HG02798 (cell line): ENCODE data around the gene CEP68.
A peak's percentile ranks its signal among the peaks of the same experiment; 100 is the strongest.

Source experiments
- ATAC-seq: cut with Tn5 transposase; IDR thresholded peaks from one replicate; pipeline ENCODE4 v1.9.1; 2021; ENCODE audit warnings: mild to moderate bottlenecking; ENCODE audit not compliant: unreplicated experiment, poor library complexity

CEP68 gene

GRCh38 chr2:65055422-65056214, 598 bp upstream of the CEP68 start:
- peak; percentile 39 for ATAC-seq

GRCh38 chr2:65057054-65057375, 799 bp downstream of the CEP68 start:
- ATAC-seq, result no peak

DNA sequence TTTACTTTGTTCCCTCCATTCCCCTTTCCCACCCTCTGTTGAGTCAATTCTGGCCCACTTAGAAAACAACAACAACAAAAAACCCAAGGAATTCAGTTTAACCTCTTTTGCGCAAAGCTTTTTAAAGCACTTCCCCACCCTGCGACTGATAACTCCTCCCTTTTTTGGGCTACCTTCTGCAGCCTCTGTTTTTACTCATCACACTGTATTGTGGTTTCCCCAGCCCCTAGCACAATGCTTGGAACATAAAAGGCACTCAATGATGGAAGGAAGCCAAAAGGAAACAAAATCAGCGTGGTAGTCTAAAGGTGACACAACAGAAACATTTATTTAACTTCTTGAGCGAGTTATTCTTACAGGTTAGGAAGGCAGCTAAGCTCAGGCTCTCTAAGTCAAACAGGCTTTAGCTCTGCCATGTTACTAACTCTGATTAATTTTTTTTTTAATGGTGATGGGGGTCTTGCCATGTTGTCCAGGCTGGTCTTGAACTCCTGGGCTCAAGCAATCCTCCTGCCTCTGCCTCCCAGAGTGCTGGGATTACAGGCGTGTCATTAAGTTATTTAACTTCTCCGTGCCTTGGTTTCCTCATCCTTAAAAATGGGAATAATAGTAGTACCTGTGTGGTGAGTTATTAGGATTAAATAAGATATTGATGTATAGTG, 1.3 kb downstream of the CEP68 start:
- no peak for ATAC-seq

GRCh38 chr2:65059071-65059470, 2.9 kb downstream of the CEP68 start:
- no peak for ATAC-seq

GRCh38 chr2:65061146-65061909, 5.1 kb downstream of the CEP68 start:
- no peak for ATAC-seq

DNA sequence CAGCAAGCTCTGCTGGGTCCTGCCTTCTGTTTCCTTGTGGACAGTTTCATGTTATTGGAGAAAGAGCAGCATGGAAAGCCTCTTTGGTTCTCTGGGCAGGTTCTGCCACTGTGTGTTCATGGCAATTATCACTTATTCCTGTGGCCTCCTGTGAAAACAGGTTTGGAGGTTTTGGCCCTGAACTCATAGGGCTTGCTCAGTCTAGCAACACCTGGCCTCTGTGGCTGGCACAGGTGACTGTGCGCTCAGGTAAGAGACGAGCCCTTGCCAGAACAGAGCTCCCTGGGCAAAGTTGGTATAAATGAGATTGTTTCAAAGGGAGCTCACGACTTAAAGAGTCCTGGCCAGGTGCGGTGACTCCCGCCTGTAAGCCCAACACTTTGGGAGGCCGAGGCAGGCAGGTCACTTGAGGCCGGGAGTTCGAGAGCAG, 5.7 kb downstream of the CEP68 start:
- ATAC-seq, result no peak

GRCh38 chr2:65062843-65063825, 6.9 kb downstream of the CEP68 start:
- ATAC-seq, result no peak

- peak; percentile 85 for ATAC-seq
These were observed 8.7 kb downstream of the CEP68 start for GRCh38 chr2:65064728-65065552.

DNA sequence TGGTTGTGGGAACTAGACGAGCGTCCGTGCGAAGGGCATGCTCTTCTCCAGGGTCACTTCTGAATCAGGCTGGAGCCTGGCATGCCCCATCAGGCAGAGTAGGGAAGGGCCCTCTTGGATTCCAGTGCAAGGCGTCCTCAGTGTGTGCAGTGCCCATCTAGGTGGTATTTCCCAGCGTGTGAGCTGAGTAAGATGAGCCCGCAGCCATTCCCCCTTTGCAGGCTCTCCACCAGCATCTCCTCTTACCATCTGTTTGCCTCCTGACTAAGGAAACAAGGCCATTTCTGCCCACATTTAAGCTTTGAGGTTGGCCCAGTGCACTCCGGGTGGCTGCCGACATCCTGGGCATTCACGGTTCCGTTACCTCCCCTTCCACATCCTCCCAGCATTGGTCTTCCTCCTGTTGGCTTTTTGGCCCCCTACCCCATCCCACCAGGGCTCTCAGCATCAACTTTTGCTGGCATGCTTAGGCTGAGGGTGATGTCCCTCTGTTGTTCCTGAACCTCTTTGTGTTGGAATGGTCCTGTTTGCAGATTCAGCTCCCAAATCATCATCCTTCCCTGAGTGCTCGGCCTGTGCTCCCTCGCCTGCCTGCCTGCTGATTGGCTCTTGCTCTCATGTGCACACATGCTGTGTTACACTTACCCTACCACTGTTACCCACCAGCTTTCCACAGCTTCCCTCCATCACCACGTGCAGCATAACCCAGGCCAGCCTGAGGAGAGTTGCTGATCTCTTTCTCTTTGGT, 11.8 kb downstream of the CEP68 start:
- no peak for ATAC-seq

GRCh38 chr2:65069439-65069824, 13.2 kb downstream of the CEP68 start:
- no peak for ATAC-seq

GRCh38 chr2:65070172-65070830, 14.1 kb downstream of the CEP68 start:
- ATAC-seq, result no peak

GRCh38 chr2:65070856-65071255, 14.6 kb downstream of the CEP68 start:
- no peak for ATAC-seq

- no peak for ATAC-seq
These were observed 15.4 kb downstream of the CEP68 start for GRCh38 chr2:65071499-65072180.

DNA sequence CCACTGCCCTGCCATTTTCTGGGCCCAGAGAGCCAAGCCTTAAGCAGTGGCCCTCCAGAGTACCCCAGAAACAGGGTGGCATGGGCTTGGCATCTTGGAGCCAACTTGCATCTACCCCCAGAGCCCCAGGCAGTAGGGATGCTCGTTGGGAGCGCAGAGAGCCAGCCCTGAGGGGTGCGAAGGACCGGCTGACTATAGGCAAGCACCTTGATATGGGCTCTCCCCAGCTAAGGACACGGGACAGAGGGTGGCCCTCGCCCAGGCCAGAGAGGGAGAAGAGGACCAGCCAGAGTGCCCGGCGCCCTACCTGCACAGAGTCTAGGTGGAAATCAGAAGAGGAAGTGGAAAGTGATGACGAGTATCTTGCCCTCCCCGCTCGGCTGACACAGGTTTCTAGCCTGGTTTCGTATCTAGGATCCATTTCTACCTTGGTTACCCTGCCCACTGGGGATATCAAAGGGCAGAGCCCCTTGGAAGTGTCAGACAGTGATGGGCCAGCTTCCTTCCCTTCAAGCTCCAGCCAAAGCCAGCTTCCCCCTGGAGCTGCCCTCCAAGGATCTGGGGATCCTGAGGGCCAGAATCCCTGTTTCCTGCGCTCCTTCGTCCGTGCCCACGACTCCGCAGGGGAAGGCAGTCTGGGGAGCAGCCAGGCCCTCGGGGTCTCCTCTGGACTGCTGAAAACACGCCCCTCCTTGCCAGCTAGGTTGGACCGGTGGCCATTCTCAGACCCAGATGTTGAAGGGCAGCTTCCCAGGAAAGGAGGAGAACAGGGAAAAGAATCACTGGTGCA, 16.2 kb downstream of the CEP68 start:
- ATAC-seq, result peak; percentile 57

- no peak for ATAC-seq
These were observed 17.8 kb downstream of the CEP68 start for GRCh38 chr2:65073879-65074565.

DNA sequence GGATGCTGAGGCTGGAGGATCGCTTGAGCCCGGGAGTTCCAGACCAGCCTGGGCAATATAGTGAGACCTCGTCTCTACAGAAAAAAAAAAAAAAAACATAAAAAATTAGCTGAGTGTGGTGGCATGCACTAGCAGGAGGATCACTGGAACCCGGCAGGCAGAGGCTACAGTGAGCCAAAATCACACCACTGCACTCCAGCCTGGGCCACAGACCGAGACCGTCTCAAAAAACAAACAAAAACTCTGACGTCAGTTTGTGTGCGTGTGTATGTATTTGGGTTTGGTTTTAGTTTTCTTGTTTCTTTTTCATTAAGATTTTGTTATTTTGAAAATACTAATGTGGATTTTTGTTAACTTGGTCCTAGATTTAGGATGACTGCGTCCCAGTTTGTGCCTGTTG, 19.0 kb downstream of the CEP68 start:
- no peak for ATAC-seq
